ENCODE measurements around the gene EGR4. TPM values are rescaled to one million over a fixed set of nuclear protein-coding genes. Genes with fewer than 3 reads are reported as not detected.

The EGR4 gene
- total and polyA plus RNA-seq, 8 donors, result 0.05 to 0.31 TPM; not detected in 6

GRCh38 chr2:73260338-73260984, 32.9 kb downstream of the EGR4 start:
- Histone ChIP-seq H3K4me1 (no peaks in the 10 kb centered on the region), H3K27ac (no peak overlapping the region), H3K36me3 (peaks cover 0 to 11% (median 7%) of the 10 kb centered on the region in 4 donors), H3K9me3 (no peaks in the 10 kb centered on the region), H3K27me3 (peaks cover 0 to 3% (median 0%) of the 10 kb centered on the region in 3 donors), H3K4me3 (no peak overlapping the region)
- peak; percentile 52 to 74 for DNase-seq
- intact Hi-C loops (cut with DNase I; ENCODE audit: low total_unique reads), result no loop called here
- 20 to 36% (median 30%) methylated on average over 8 to 17 of the region's 17 CpGs for WGBS, 5 donors
- TF ChIP-seq, protein P1, sequence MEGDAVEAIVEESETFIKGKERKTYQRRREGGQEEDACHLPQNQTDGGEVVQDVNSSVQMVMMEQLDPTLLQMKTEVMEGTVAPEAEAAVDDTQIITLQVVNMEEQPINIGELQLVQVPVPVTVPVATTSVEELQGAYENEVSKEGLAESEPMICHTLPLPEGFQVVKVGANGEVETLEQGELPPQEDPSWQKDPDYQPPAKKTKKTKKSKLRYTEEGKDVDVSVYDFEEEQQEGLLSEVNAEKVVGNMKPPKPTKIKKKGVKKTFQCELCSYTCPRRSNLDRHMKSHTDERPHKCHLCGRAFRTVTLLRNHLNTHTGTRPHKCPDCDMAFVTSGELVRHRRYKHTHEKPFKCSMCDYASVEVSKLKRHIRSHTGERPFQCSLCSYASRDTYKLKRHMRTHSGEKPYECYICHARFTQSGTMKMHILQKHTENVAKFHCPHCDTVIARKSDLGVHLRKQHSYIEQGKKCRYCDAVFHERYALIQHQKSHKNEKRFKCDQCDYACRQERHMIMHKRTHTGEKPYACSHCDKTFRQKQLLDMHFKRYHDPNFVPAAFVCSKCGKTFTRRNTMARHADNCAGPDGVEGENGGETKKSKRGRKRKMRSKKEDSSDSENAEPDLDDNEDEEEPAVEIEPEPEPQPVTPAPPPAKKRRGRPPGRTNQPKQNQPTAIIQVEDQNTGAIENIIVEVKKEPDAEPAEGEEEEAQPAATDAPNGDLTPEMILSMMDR (IDR thresholded peaks at IDR 0.05), result peak in 2 of 7 experiments; percentile 12 to 15
- TF ChIP-seq POLR2AphosphoS5 (IDR thresholded peaks at IDR 0.05) (no peak), POLR2A (IDR thresholded peaks at IDR 0.05) (no peak), EP300 (IDR thresholded peaks at IDR 0.05) (no peak)

DNA sequence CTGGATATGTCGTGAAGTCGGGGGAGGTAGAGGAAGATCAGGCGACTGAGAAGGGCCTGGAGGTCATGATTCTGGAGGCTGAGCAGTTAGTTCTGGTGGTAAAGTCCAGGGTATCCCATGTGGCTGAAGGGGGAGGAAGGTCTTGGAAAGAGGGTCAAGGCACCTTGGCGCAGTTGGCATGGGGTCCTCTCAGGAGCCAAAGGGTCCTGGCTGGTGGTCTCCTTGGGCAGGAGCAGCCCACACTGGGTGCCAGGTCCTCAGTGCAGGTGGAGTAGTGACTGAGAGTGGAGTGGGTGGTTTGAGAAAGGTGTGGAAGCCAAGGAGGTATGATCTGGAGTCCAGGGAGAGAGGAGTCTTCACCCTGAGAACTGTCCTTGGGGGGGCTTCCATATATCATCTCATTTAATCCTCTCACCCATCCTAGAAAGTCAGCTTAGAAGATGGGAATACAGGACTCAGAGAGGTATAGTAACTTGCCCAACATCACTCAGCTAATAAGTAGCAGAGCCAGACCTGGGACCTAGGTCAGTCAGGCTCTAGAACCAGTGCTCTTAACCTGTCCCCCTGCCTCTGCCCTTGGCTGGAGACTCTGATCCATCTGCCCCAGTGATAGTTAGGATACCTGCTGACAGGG, 33.5 kb downstream of the EGR4 start:
- DNase-seq, result no peak
- WGBS, 5 donors, result 81 to 92% (median 84%) methylated on average over 4 of the region's 4 CpGs
- intact Hi-C loops (cut with DNase I; ENCODE audit: low total_unique reads), result no loop called here
- Histone ChIP-seq H3K4me1 (no peaks in the 10 kb centered on the region), H3K36me3 (peaks cover 0 to 15% (median 9%) of the 10 kb centered on the region in 4 donors), H3K4me3 (no peak overlapping the region), H3K9me3 (no peaks in the 10 kb centered on the region), H3K27ac (no peak overlapping the region), H3K27me3 (no peaks in the 10 kb centered on the region)
- TF ChIP-seq EP300 (IDR thresholded peaks at IDR 0.05) (no peak), POLR2A (IDR thresholded peaks at IDR 0.05) (no peak), POLR2AphosphoS5 (IDR thresholded peaks at IDR 0.05) (no peak)
- TF ChIP-seq, protein P1 (IDR thresholded peaks at IDR 0.05), result no peak

- DNase-seq, result no peak
- Histone ChIP-seq H3K4me1 (no peaks in the 10 kb centered on the region), H3K9me3 (no peaks in the 10 kb centered on the region), H3K27me3 (no peaks in the 10 kb centered on the region), H3K4me3 (no peak overlapping the region), H3K36me3 (peaks cover 0 to 21% (median 14%) of the 10 kb centered on the region in 4 donors), H3K27ac (no peak overlapping the region)
- WGBS, 5 donors, result 87 to 95% (median 89%) methylated on average over 8 of the region's 8 CpGs
- TF ChIP-seq POLR2A (IDR thresholded peaks at IDR 0.05), result no peak
- intact Hi-C loops (cut with DNase I; ENCODE audit: low total_unique reads), result no loop called here
These were observed 34.1 kb downstream of the EGR4 start for GRCh38 chr2:73259276-73259675.

DNA sequence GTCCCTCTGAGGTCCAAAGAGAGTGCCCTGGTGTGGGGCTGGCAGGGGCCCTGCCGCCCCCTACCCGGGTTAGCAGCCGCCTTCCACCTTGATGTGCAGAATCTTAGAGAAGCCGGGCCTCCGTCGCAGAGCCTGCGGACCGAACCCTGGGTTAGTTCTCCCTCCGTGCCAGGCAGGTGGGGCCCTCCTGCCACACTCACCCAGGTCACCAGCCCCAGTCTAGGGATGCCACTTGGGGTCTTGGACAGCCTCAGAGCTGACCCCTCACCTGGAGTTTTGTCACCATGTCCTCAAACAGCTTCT, 34.5 kb downstream of the EGR4 start:
- intact Hi-C loops (cut with DNase I; ENCODE audit: low total_unique reads), result no loop called here
- TF ChIP-seq, protein P1 (IDR thresholded peaks at IDR 0.05), result no peak
- TF ChIP-seq POLR2A (IDR thresholded peaks at IDR 0.05), result no peak
- H3K27ac ChIP-seq, result no peak overlapping the region
- no peak overlapping the region for H3K4me3 ChIP-seq
- 77 to 97% (median 94%) methylated on average over 3 to 9 of the region's 9 CpGs for WGBS, 5 donors
- H3K4me1 ChIP-seq, result no peaks in the 10 kb centered on the region
- no peaks in the 10 kb centered on the region for H3K27me3 ChIP-seq
- peaks cover 0 to 24% (median 18%) of the 10 kb centered on the region in 4 donors for H3K36me3 ChIP-seq
- no peaks in the 10 kb centered on the region for H3K9me3 ChIP-seq
- DNase-seq, result no peak
